Liver (tissue), 9 donors: ENCODE results near the gene YAF2. TPM values are rescaled to one million over a fixed set of nuclear protein-coding genes. Genes with fewer than 3 reads are reported as not detected.
"Not testable (repeated sequence)": the region's sequence is repeated elsewhere in the genome, so short reads cannot be mapped to it uniquely, and the experiment has no call there.

Source experiments
- DNase-seq: peaks from one replicate; pipeline ENCODE4 v3.0.0-alpha.2; 2017; ENCODE audit warnings: low spot score
- H3K27ac ChIP-seq, 2 donors: one replicate each; pipeline ENCODE4 v1.7.0; 2013; ENCODE audit warnings: inconsistent platforms in 2 of 2, low read length in 2 of 2, control low read depth in 1 of 2, low read depth in 1 of 2, mild to moderate bottlenecking in 1 of 2
- H3K27me3 ChIP-seq, 4 donors: one replicate each; pipeline versions ENCODE4 v1.6.1 to v1.7.0; 2013; ENCODE audit warnings: low read length in 3 of 4, inconsistent platforms in 1 of 4, mild to moderate bottlenecking in 1 of 4, moderate library complexity in 1 of 4; ENCODE audit not compliant: control insufficient read depth in 4 of 4, insufficient read depth in 4 of 4
- H3K36me3 ChIP-seq, 4 donors: one replicate each; pipeline versions ENCODE4 v1.6.1 to v1.7.0; 2013; ENCODE audit warnings: low read length in 3 of 4, mild to moderate bottlenecking in 3 of 4, low read depth in 1 of 4, moderate library complexity in 1 of 4; ENCODE audit not compliant: control insufficient read depth in 4 of 4, insufficient read depth in 3 of 4
- H3K4me1 ChIP-seq, 4 donors: one replicate each; pipeline versions ENCODE4 v1.6.1 to v1.7.0; 2013; ENCODE audit warnings: low read length in 3 of 4, mild to moderate bottlenecking in 3 of 4, moderate library complexity in 1 of 4; ENCODE audit not compliant: control insufficient read depth in 4 of 4, insufficient read depth in 4 of 4
- H3K4me3 ChIP-seq, 3 donors: one replicate each; pipeline versions ENCODE4 v1.6.1 to v1.7.0; 2013; ENCODE audit warnings: low read length in 3 of 3, control low read depth in 1 of 3, low read depth in 1 of 3, mild to moderate bottlenecking in 1 of 3
- H3K9ac ChIP-seq, 2 donors: one replicate each; pipeline ENCODE4 v1.7.0; 2013; ENCODE audit warnings: low read length in 2 of 2, mild to moderate bottlenecking in 2 of 2, moderate library complexity in 2 of 2, control low read depth in 1 of 2, low read depth in 1 of 2
- H3K9me3 ChIP-seq, 4 donors: one replicate each; pipeline versions ENCODE4 v1.6.1 to v1.7.0; 2013; ENCODE audit warnings: low read length in 3 of 4; ENCODE audit not compliant: control insufficient read depth in 4 of 4
- EGR1 ChIP-seq, 2 donors: IDR thresholded peaks; 2 replicates each; pipeline ENCODE4 v1.6.1; 2016 to 2018; ENCODE audit warnings: antibody characterized with exemption in 2 of 2, low read depth in 2 of 2
- FOXA1 ChIP-seq: IDR thresholded peaks from 2 replicates; pipeline ENCODE4 v1.6.1; 2016; ENCODE audit warnings: antibody characterized with exemption
- FOXA2 ChIP-seq: IDR thresholded peaks from 2 replicates; pipeline ENCODE4 v1.6.1; 2016; ENCODE audit warnings: antibody characterized with exemption
- GABPA ChIP-seq, 2 donors: IDR thresholded peaks in 1 of 2; conservative IDR thresholded peaks in 1 of 2; 2 replicates each; pipeline ENCODE4 v1.6.1; 2016; ENCODE audit warnings: antibody characterized with exemption in 2 of 2, mild to moderate bottlenecking in 1 of 2, moderate library complexity in 1 of 2
- HNF4A ChIP-seq, 2 donors: conservative IDR thresholded peaks; 2 replicates each; pipeline ENCODE4 v1.6.1; 2016; ENCODE audit warnings: antibody characterized with exemption in 2 of 2, mild to moderate bottlenecking in 2 of 2
- HNF4G ChIP-seq: IDR thresholded peaks from 2 replicates; pipeline ENCODE4 v1.6.1; 2016; ENCODE audit warnings: antibody characterized with exemption
- JUND ChIP-seq, 2 donors: IDR thresholded peaks; 2 replicates each; pipeline ENCODE4 v1.6.1; 2016; ENCODE audit warnings: antibody characterized with exemption in 2 of 2
- NR2F2 ChIP-seq: IDR thresholded peaks from 2 replicates; pipeline ENCODE4 v1.6.1; 2016; ENCODE audit warnings: antibody characterized with exemption
- RAD21 ChIP-seq, 2 donors: IDR thresholded peaks; 2 replicates each; pipeline ENCODE4 v1.6.1; 2016; ENCODE audit warnings: antibody characterized with exemption in 2 of 2, mild to moderate bottlenecking in 2 of 2
- SP1 ChIP-seq: IDR thresholded peaks from 2 replicates; pipeline ENCODE4 v1.6.1; 2018; ENCODE audit warnings: antibody characterized with exemption, mild to moderate bottlenecking
- TAF1 ChIP-seq: conservative IDR thresholded peaks from 2 replicates; pipeline ENCODE4 v1.6.1; 2016; ENCODE audit warnings: antibody characterized with exemption, mild to moderate bottlenecking
- YY1 ChIP-seq: IDR thresholded peaks from 2 replicates; pipeline ENCODE4 v1.6.1; 2016; ENCODE audit warnings: antibody characterized with exemption, mild to moderate bottlenecking
- WGBS: extraction: QIAGEN DNeasy Blood & Tissue Kit; methylation state at CpG from one replicate; pipeline ENCODE4 v1.1.7; 2013; 5-methylcytosine and 5-hydroxymethylcytosine counted together
- polyA plus RNA-seq, 2 donors: library from polyadenylated mRNA; stranded (reverse) in 1 of 2; unstranded in 1 of 2; fragments of 200-250 nt in 1 of 2; fragments of >200 nt in 1 of 2; fragmentation: Nextera tagmentation in 1 of 2; extraction: Ambion mirVana in 1 of 2; gene quantifications; one replicate each; pipeline versions ENCODE4 v1.2.1 to v1.2.3, GENCODE V29; 2013 to 2015
- total RNA-seq, 2 donors: library from RNA; depleted of rRNA; stranded (reverse); fragments of >200 nt; gene quantifications; one replicate each; pipeline ENCODE4 v1.2.3, GENCODE V29; 2014
- TF ChIP-seq, protein P1 (sequence below): IDR thresholded peaks from 2 replicates; pipeline ENCODE4 v1.6.1; 2016; ENCODE audit warnings: antibody characterized with exemption, mild to moderate bottlenecking
- TF ChIP-seq, protein P2 (sequence below): IDR thresholded peaks from 2 replicates; pipeline ENCODE4 v1.6.1; 2016; ENCODE audit warnings: antibody characterized with exemption
- TF ChIP-seq, protein P3 (sequence below): IDR thresholded peaks from 2 replicates; pipeline ENCODE4 v1.6.1; 2016; ENCODE audit warnings: antibody characterized with exemption
- TF ChIP-seq, protein P4 (sequence below): fragments of 150-350 bp; IDR thresholded peaks from 2 replicates; pipeline ENCODE4 v1.5.1; 2017; ENCODE audit warnings: improper control_type of control experiment, low read depth, low read length; ENCODE audit not compliant: missing input control
- donor health status: healthy.
- donor health status: healthy.
- donor health status: healthy.
- donor health status: healthy.
- donor health status: healthy.

Gene YAF2
- total and polyA plus RNA-seq, 4 donors, result 7.3 to 22.9 (median 16.2) TPM

GRCh38 chr12:42217656-42218055 is 20.4 kb downstream of the YAF2 start:
- no peak for TF ChIP-seq YY1
- TF ChIP-seq FOXA1, result no peak
- no peak for TF ChIP-seq JUND (IDR thresholded peaks at IDR 0.05)
- no peak for TF ChIP-seq FOXA2
- TF ChIP-seq HNF4G, result no peak
- TF ChIP-seq, protein P1, sequence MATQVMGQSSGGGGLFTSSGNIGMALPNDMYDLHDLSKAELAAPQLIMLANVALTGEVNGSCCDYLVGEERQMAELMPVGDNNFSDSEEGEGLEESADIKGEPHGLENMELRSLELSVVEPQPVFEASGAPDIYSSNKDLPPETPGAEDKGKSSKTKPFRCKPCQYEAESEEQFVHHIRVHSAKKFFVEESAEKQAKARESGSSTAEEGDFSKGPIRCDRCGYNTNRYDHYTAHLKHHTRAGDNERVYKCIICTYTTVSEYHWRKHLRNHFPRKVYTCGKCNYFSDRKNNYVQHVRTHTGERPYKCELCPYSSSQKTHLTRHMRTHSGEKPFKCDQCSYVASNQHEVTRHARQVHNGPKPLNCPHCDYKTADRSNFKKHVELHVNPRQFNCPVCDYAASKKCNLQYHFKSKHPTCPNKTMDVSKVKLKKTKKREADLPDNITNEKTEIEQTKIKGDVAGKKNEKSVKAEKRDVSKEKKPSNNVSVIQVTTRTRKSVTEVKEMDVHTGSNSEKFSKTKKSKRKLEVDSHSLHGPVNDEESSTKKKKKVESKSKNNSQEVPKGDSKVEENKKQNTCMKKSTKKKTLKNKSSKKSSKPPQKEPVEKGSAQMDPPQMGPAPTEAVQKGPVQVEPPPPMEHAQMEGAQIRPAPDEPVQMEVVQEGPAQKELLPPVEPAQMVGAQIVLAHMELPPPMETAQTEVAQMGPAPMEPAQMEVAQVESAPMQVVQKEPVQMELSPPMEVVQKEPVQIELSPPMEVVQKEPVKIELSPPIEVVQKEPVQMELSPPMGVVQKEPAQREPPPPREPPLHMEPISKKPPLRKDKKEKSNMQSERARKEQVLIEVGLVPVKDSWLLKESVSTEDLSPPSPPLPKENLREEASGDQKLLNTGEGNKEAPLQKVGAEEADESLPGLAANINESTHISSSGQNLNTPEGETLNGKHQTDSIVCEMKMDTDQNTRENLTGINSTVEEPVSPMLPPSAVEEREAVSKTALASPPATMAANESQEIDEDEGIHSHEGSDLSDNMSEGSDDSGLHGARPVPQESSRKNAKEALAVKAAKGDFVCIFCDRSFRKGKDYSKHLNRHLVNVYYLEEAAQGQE, result no peak
- TF ChIP-seq, protein P2, sequence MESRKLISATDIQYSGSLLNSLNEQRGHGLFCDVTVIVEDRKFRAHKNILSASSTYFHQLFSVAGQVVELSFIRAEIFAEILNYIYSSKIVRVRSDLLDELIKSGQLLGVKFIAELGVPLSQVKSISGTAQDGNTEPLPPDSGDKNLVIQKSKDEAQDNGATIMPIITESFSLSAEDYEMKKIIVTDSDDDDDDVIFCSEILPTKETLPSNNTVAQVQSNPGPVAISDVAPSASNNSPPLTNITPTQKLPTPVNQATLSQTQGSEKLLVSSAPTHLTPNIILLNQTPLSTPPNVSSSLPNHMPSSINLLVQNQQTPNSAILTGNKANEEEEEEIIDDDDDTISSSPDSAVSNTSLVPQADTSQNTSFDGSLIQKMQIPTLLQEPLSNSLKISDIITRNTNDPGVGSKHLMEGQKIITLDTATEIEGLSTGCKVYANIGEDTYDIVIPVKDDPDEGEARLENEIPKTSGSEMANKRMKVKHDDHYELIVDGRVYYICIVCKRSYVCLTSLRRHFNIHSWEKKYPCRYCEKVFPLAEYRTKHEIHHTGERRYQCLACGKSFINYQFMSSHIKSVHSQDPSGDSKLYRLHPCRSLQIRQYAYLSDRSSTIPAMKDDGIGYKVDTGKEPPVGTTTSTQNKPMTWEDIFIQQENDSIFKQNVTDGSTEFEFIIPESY, result no peak
- no peak for TF ChIP-seq SP1
- no peak for TF ChIP-seq RAD21 (IDR thresholded peaks at IDR 0.05)
- H3K4me3 ChIP-seq, result no peak overlapping the region
- no peaks in the 10 kb centered on the region for H3K4me1 ChIP-seq

DNA sequence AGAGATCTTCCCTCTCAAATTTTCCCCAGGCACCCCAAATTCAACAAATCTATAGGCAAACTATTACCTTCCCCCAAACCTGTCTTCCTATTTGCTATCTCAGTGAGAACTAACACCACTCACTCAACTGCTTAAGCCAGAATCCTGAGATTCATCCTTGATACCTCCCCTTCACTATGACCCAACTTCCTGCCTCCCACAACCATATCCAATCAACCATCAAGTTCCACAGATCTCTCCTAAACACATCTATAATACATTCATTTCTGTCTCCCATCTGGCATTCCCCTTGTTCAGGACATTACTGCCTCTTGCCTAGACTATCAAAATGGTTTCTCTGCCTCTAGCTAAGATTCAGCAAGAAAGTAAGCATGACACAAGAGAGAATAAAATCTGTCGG is 21.3 kb downstream of the YAF2 start:
- TF ChIP-seq YY1, result no peak
- TF ChIP-seq, protein P1, result no peak
- no peak for TF ChIP-seq FOXA1
- TF ChIP-seq, protein P2, result no peak
- TF ChIP-seq, protein P3, sequence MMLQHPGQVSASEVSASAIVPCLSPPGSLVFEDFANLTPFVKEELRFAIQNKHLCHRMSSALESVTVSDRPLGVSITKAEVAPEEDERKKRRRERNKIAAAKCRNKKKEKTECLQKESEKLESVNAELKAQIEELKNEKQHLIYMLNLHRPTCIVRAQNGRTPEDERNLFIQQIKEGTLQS, result no peak
- no peak for TF ChIP-seq GABPA (IDR thresholded peaks at IDR 0.05 in 1 of 2, conservative IDR thresholded peaks at IDR 0.05 in 1 of 2)
- TF ChIP-seq, protein P4, sequence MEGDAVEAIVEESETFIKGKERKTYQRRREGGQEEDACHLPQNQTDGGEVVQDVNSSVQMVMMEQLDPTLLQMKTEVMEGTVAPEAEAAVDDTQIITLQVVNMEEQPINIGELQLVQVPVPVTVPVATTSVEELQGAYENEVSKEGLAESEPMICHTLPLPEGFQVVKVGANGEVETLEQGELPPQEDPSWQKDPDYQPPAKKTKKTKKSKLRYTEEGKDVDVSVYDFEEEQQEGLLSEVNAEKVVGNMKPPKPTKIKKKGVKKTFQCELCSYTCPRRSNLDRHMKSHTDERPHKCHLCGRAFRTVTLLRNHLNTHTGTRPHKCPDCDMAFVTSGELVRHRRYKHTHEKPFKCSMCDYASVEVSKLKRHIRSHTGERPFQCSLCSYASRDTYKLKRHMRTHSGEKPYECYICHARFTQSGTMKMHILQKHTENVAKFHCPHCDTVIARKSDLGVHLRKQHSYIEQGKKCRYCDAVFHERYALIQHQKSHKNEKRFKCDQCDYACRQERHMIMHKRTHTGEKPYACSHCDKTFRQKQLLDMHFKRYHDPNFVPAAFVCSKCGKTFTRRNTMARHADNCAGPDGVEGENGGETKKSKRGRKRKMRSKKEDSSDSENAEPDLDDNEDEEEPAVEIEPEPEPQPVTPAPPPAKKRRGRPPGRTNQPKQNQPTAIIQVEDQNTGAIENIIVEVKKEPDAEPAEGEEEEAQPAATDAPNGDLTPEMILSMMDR, result no peak
- TF ChIP-seq RAD21 (IDR thresholded peaks at IDR 0.05), result no peak
- TF ChIP-seq NR2F2, result no peak
- TF ChIP-seq HNF4A (conservative IDR thresholded peaks at IDR 0.05), result no peak
- no peak for TF ChIP-seq EGR1 (IDR thresholded peaks at IDR 0.05; ENCODE audit: low read depth in 2 of 2)
- TF ChIP-seq TAF1, result no peak
- TF ChIP-seq FOXA2, result no peak
- 99% methylated on average over 1 of the region's 1 CpG for WGBS
- Histone ChIP-seq H3K27ac (no peak overlapping the region), H3K9ac (no peak overlapping the region), H3K9me3 (no peaks in the 10 kb centered on the region), H3K4me1 (no peaks in the 10 kb centered on the region), H3K27me3 (no peaks in the 10 kb centered on the region), H3K36me3 (no peaks in the 10 kb centered on the region), H3K4me3 (no peak overlapping the region)
- no peak for DNase-seq

More at GRCh38 chr12:42217656-42218055, 20.4 kb downstream of the YAF2 start:
- no peaks in the 10 kb centered on the region for H3K36me3 ChIP-seq
- no peak overlapping the region for H3K9ac ChIP-seq
- H3K27ac ChIP-seq, result no peak overlapping the region
- no peaks in the 10 kb centered on the region for H3K9me3 ChIP-seq
- no peaks in the 10 kb centered on the region for H3K27me3 ChIP-seq
- no peak for DNase-seq

DNA sequence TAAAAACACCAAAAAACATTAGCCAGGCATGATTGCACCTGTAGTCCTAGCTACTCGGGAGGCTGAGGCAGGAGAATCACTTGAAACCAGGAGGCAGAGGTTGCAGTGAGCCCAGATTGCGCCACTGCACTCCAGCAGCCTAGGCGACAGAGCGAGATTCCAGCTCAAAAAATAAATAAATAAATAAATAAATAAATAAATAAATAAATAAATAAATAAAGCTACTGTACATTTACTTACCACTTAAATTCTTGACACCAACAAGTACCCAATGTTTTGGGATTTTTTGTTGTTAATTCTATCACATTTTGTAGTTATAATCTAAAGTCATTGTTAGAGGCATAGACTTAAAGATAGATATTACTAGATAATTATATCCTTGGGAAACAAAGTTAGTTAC is 22.3 kb downstream of the YAF2 start:
- 98% methylated on average over 4 of the region's 4 CpGs for WGBS
- H3K4me1 ChIP-seq, DNase-seq, H3K9me3 ChIP-seq, H3K36me3 ChIP-seq, H3K9ac ChIP-seq, H3K27ac ChIP-seq, H3K4me3 ChIP-seq, H3K27me3 ChIP-seq: not testable (repeated sequence)
